ENCODE data around the gene CYP21A2.

Gene CYP21A2

DNA sequence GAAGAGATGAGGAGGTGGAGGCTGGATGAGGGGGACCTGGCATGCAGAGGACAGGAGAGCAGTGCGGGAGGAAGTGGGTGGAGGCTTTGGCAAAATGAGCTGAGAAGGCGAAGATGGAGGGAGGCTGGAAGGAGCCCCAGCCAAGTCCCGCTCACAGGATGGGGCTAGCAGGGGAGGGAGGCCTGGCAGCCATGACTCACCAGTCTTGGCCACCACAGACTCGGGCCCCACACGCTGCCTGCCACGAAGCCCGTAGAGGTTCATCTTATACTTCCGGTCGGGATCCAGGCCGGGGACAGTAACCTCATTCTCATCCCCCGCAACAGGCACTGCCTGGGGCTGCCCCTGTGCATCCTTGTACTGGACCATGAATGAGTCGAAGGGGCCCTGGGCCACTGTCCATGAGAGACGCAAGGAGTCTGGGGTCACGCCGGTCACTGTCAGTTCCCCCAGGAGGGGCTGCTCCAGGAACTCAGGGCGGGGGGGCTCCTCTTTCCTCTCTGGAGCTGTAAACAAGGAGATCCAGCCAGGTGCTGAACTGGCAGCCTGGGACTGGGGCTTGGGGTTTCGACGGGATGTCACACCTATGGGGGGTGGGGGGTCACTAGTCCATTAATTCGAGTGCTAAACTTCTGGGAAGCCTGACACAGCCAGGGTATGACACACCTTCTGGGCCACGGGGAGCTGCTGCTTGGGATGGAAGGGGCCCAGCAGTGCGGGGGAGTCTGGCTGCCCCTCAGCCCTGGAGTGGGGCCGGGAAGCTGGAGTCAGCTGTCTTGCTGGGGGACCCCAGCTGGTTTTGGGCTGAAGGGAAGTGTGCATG, 43.2 kb downstream of the CYP21A2 start:
- H2AFZ ChIP-seq (ENCODE audit: low read depth): no peak overlapping the region
- H3K27me3 ChIP-seq (ENCODE audit: insufficient read depth, low read depth): peaks cover 56% of the 10 kb centered on the region; the same call in 1 of the 2 replicates
- no peaks in the 10 kb centered on the region for H4K20me1 ChIP-seq (ENCODE audit: insufficient read depth)
- no peak overlapping the region for H3K4me3 ChIP-seq (IDR thresholded peaks at IDR 0.05; ENCODE audit: insufficient read depth, low read depth, low read length)
- H3K79me2 ChIP-seq (ENCODE audit: insufficient read depth, low read depth): no peaks in the 10 kb centered on the region
- H3K4me1 ChIP-seq (ENCODE audit: low read depth, poor library complexity, severe bottlenecking): peaks cover 4% of the 10 kb centered on the region
- TF ChIP-seq, protein P1, sequence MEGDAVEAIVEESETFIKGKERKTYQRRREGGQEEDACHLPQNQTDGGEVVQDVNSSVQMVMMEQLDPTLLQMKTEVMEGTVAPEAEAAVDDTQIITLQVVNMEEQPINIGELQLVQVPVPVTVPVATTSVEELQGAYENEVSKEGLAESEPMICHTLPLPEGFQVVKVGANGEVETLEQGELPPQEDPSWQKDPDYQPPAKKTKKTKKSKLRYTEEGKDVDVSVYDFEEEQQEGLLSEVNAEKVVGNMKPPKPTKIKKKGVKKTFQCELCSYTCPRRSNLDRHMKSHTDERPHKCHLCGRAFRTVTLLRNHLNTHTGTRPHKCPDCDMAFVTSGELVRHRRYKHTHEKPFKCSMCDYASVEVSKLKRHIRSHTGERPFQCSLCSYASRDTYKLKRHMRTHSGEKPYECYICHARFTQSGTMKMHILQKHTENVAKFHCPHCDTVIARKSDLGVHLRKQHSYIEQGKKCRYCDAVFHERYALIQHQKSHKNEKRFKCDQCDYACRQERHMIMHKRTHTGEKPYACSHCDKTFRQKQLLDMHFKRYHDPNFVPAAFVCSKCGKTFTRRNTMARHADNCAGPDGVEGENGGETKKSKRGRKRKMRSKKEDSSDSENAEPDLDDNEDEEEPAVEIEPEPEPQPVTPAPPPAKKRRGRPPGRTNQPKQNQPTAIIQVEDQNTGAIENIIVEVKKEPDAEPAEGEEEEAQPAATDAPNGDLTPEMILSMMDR (conservative IDR thresholded peaks at IDR 0.05; ENCODE audit: low read depth, low read length): no peak
- no peak overlapping the region for H3K27ac ChIP-seq
- no peak overlapping the region for H3K9ac ChIP-seq
- no peaks in the 10 kb centered on the region for H3K36me3 ChIP-seq (ENCODE audit: insufficient read depth)
- H3K4me2 ChIP-seq: no peak overlapping the region

DNA sequence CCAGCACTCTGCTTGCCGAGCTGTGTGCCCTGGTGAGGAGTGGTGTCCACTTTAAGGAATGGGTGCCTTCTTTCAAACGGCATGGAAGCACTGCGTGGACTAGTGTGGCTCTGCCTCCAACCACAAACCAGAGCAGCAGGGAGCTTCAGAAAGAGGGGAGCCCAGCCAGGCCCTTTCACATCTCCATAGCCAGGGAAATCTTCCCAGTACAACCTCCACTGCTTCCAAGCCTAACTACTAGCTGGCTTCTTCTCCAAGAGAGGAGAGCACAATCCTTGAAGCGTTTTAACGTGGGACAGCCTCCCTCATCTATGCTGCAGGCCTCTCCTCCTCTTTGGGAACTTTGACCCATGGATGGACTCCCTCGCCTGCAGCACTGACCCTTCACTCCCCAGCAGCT, 44.3 kb downstream of the CYP21A2 start:
- Histone ChIP-seq H3K9ac (no peak overlapping the region), H3K4me3 (IDR thresholded peaks at IDR 0.05; ENCODE audit: insufficient read depth, low read depth, low read length) (no peak overlapping the region), H3K27ac (no peak overlapping the region), H3K4me2 (no peak overlapping the region), H4K20me1 (ENCODE audit: insufficient read depth) (no peaks in the 10 kb centered on the region), H3K4me1 (ENCODE audit: low read depth, poor library complexity, severe bottlenecking) (peaks cover 11% of the 10 kb centered on the region), H2AFZ (ENCODE audit: low read depth) (no peak overlapping the region), H3K79me2 (ENCODE audit: insufficient read depth, low read depth) (no peaks in the 10 kb centered on the region), H3K36me3 (ENCODE audit: insufficient read depth) (no peaks in the 10 kb centered on the region), H3K27me3 (ENCODE audit: insufficient read depth, low read depth) (peaks cover 56% of the 10 kb centered on the region; the same call in 1 of the 2 replicates)
- TF ChIP-seq, protein P1 (conservative IDR thresholded peaks at IDR 0.05; ENCODE audit: low read depth, low read length): no peak

DNA sequence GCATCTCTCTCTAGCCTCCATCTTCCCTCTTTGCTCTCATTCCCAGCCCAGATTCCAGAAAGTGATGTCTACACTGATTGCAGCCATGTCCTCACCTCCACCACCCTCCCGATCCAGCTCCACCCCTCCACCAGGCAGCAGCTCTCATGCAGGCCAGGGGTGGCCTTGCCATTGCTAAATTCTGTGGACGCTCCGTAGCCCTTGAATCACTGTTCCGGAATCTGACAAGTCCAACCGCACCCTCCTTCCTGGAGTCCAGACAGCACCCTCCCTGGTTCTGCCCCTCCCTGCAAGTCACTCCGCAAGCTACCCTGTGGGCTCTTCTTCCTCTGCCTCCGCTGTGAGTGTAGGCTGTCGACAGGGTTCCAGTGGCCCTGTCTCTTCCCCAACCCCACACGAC, 44.7 kb downstream of the CYP21A2 start:
- TF ChIP-seq, protein P1 (conservative IDR thresholded peaks at IDR 0.05; ENCODE audit: low read depth, low read length): no peak
- Histone ChIP-seq H3K36me3 (ENCODE audit: insufficient read depth) (no peaks in the 10 kb centered on the region), H2AFZ (ENCODE audit: low read depth) (no peak overlapping the region), H3K27ac (no peak overlapping the region), H3K4me2 (no peak overlapping the region), H3K79me2 (ENCODE audit: insufficient read depth, low read depth) (no peaks in the 10 kb centered on the region), H3K4me1 (ENCODE audit: low read depth, poor library complexity, severe bottlenecking) (peaks cover 11% of the 10 kb centered on the region), H3K27me3 (ENCODE audit: insufficient read depth, low read depth) (peaks cover 57% of the 10 kb centered on the region; the same call in 1 of the 2 replicates), H3K4me3 (IDR thresholded peaks at IDR 0.05; ENCODE audit: insufficient read depth, low read depth, low read length) (no peak overlapping the region), H3K9ac (no peak overlapping the region), H4K20me1 (ENCODE audit: insufficient read depth) (no peaks in the 10 kb centered on the region)

DNA sequence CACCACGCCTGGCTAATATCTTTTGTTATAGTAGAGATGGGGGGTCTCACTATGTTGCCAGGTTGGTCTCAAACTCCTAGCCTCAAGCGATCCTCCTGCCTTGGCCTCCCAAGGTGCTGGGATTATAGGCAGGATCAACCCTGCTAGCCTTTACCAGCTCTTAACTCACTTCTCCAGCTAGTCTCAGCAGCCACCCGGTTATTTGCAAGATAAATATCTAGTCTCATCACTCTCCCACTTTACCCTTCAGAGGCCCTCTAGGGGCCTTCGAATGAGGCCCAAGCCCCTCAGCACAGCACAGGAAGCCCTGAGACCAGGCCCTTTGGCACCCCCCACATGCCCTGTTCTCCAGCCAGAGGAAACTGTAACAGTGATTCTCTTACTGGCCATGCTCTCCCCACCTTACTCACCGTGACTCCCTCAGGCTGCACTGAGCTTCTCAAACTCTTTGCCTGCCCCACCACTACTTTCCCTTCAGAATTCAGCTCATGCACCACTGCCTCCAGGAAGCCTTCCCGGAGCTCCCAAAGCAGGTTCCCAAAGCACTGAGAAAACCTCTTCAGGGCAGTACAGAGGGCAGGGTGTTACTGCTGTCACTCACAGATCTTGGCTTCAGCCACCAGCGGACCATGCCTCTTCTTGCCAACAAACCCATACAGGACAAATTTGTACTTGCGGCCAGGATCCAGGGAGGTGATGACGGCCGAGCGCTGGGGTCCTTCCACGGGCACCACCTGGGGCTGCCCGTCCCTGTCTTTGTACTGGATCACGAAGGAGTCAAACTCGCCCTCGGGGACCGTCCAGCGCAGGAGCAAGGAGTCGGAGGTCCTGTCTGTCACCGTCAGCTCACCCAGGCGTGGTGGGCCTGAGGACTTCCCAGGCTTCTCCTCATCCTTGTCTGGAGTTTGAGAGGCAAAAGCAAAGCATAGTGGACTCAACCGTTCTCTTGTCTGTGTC, 45.9 kb downstream of the CYP21A2 start:
- Histone ChIP-seq H3K4me2 (no peak overlapping the region), H3K9ac (no peak overlapping the region), H3K79me2 (ENCODE audit: insufficient read depth, low read depth) (no peaks in the 10 kb centered on the region), H3K27me3 (ENCODE audit: insufficient read depth, low read depth) (peaks cover 64% of the 10 kb centered on the region; the same call in 1 of the 2 replicates), H3K4me3 (IDR thresholded peaks at IDR 0.05; ENCODE audit: insufficient read depth, low read depth, low read length) (no peak overlapping the region), H3K36me3 (ENCODE audit: insufficient read depth) (no peaks in the 10 kb centered on the region), H2AFZ (ENCODE audit: low read depth) (no peak overlapping the region), H3K27ac (no peak overlapping the region), H4K20me1 (ENCODE audit: insufficient read depth) (no peaks in the 10 kb centered on the region), H3K4me1 (ENCODE audit: low read depth, poor library complexity, severe bottlenecking) (peaks cover 11% of the 10 kb centered on the region)
- TF ChIP-seq, protein P1 (conservative IDR thresholded peaks at IDR 0.05; ENCODE audit: low read depth, low read length): no peak
